Pancreas (tissue), 10 donors: ENCODE data around the gene U2AF2. TPM values are rescaled to one million over a fixed set of nuclear protein-coding genes. Genes with fewer than 3 reads are reported as not detected.

Source experiments
- ATAC-seq, 4 donors: fragments of 200-7000 bp; cut with Tn5 transposase; one replicate each; pipeline versions ENCODE4 v1.8.0 to v1.9.1; 2020; ENCODE audit warnings: mild to moderate bottlenecking in 4 of 4, moderate library complexity in 4 of 4
- DNase-seq, 6 donors: peaks; one replicate each; pipeline ENCODE4 v3.0.0-alpha.2; 2020
- FAIRE-seq: peaks from 2 replicates; lab custom pipeline; 2012; peaks lifted over from hg19 to GRCh38; lab: Jason Lieb, UNC
- H3K27ac ChIP-seq, 4 donors: fragments of 200-600 bp; sonication (generic); 1 replicate in 3 of 4; 2 replicates in 1 of 4; pipeline versions ENCODE4 v1.5.0 to v1.8.0; 2020
- H3K27me3 ChIP-seq, 4 donors: fragments of 200-600 bp; one replicate each; pipeline ENCODE4 v1.8.0; 2021
- H3K36me3 ChIP-seq, 3 donors: fragments of 200-600 bp; sonication (generic) in 1 of 3; one replicate each; pipeline versions ENCODE4 v1.5.0 to v1.8.0; 2020 to 2021
- H3K4me1 ChIP-seq, 3 donors: fragments of 200-600 bp; one replicate each; pipeline ENCODE4 v1.8.0; 2021
- H3K4me3 ChIP-seq, 4 donors: fragments of 200-600 bp; sonication (generic) in 2 of 4; one replicate each; pipeline versions ENCODE4 v1.5.0 to v1.8.0; 2020 to 2021
- H3K9me3 ChIP-seq, 4 donors: fragments of 200-600 bp; one replicate each; pipeline ENCODE4 v1.8.0; 2021
- CTCF ChIP-seq, 4 donors: fragments of 200-600 bp; sonication (generic) in 3 of 4; IDR thresholded peaks; one replicate each; pipeline versions ENCODE4 v1.5.0 to v1.8.0; 2021; ENCODE audit warnings: antibody characterized with exemption in 4 of 4
- WGBS, 2 donors: extraction: QIAGEN DNeasy Blood & Tissue Kit; methylation state at CpG; one replicate each; pipeline ENCODE4 v1.1.7; 2013; 5-methylcytosine and 5-hydroxymethylcytosine counted together
- intact Hi-C, 3 donors: fragments of 100-400 bp; cut with DNase I; formaldehyde crosslinking; loops; one replicate each; pipeline versions ENCODE4 v1.11.1 to v1.14.2; 2022
- polyA plus RNA-seq, 2 donors: library from polyadenylated mRNA; stranded (reverse); fragments of 200-250 nt; gene quantifications; one replicate each; pipeline ENCODE4 v1.2.3, GENCODE V29; 2013
- total RNA-seq, 6 donors: library from RNA; stranded (reverse); fragmentation: NEBNext Ultra II Directional in 4 of 6; extraction: Animal tissue kit (Norgen Biotek cat#: 25700) in 4 of 6; gene quantifications; one replicate each; pipeline versions ENCODE4 v1.2.1 to v1.2.4, GENCODE V29; 2021 to 2023
- donor health status: healthy with polysubstance abuse.
- donor health status: DM: no; HTN: no; CAD: no; lungs with moderate emphysema.
- donor health status: DM: no; HTN: no; CAD: no.
- donor health status: control.
- donor health status: control.
- donor health status: Bipolar disorder and iron deficiency.
- donor health status: DM: yes; HTN: yes; CAD: no.
- donor health status: DM: no; HTN: no; CAD: no.
- donor health status: DM: no; HTN: no; CAD: no.
- donor health status: DM: yes; HTN: yes; CAD: no.

Gene U2AF2
- total and polyA plus RNA-seq, 8 donors = 38.4 to 113 (median 62.4) TPM

GRCh38 chr19:55663846-55664536, 9.2 kb downstream of the U2AF2 start:
- no peaks in the 10 kb centered on the region for H3K27me3 ChIP-seq
- H3K4me1 ChIP-seq = no peaks in the 10 kb centered on the region
- ATAC-seq (no peak), FAIRE-seq (no peak), DNase-seq (peak in 1 of 6 donors; percentile 42)
- intact Hi-C loops = no loop called here
- H3K4me3 ChIP-seq = no peak overlapping the region
- H3K27ac ChIP-seq = no peak overlapping the region
- 87 to 91% methylated on average over 20 of the region's 20 CpGs for WGBS, 2 donors
- peaks cover 9 to 64% (median 35%) of the 10 kb centered on the region in 3 donors for H3K36me3 ChIP-seq
- H3K9me3 ChIP-seq = no peaks in the 10 kb centered on the region
- no peak for TF ChIP-seq CTCF (IDR thresholded peaks at IDR 0.05)

- no peak for FAIRE-seq
- no peak for ATAC-seq
- no peak for TF ChIP-seq CTCF (IDR thresholded peaks at IDR 0.05)
- no peaks in the 10 kb centered on the region for H3K27me3 ChIP-seq
- 83 to 85% methylated on average over 12 of the region's 12 CpGs for WGBS, 2 donors
- no peaks in the 10 kb centered on the region for H3K9me3 ChIP-seq
- no peak overlapping the region for H3K27ac ChIP-seq
- peaks cover 16 to 69% (median 35%) of the 10 kb centered on the region in 3 donors for H3K36me3 ChIP-seq
- no peak overlapping the region for H3K4me3 ChIP-seq
- peak in 1 of 6 donors; percentile 32 for DNase-seq
- intact Hi-C loops = no loop called here
- H3K4me1 ChIP-seq = no peaks in the 10 kb centered on the region
These were observed 11.6 kb downstream of the U2AF2 start for GRCh38 chr19:55666343-55667005.

- intact Hi-C loops = no loop called here
- Histone ChIP-seq H3K27me3 (no peaks in the 10 kb centered on the region), H3K4me3 (no peak overlapping the region), H3K4me1 (no peaks in the 10 kb centered on the region), H3K9me3 (no peaks in the 10 kb centered on the region), H3K36me3 (peaks cover 16 to 69% (median 35%) of the 10 kb centered on the region in 3 donors), H3K27ac (no peak overlapping the region)
- WGBS, 2 donors = 97 to 98% methylated on average over 4 of the region's 4 CpGs
- FAIRE-seq (no peak), ATAC-seq (no peak), DNase-seq (peak in 1 of 6 donors; percentile 44)
- no peak for TF ChIP-seq CTCF (IDR thresholded peaks at IDR 0.05)
These were observed 12.2 kb downstream of the U2AF2 start for GRCh38 chr19:55667006-55667381.

GRCh38 chr19:55667511-55667910, 12.7 kb downstream of the U2AF2 start:
- Histone ChIP-seq H3K4me1 (no peaks in the 10 kb centered on the region), H3K36me3 (peaks cover 16 to 67% (median 35%) of the 10 kb centered on the region in 3 donors), H3K27me3 (no peaks in the 10 kb centered on the region), H3K9me3 (no peaks in the 10 kb centered on the region), H3K4me3 (no peak overlapping the region), H3K27ac (no peak overlapping the region)
- FAIRE-seq (no peak), DNase-seq (peak in 1 of 6 donors; percentile 20), ATAC-seq (no peak)
- no peak for TF ChIP-seq CTCF (IDR thresholded peaks at IDR 0.05)
- intact Hi-C loops = no loop called here
- WGBS, 2 donors = 84 to 85% methylated on average over 12 of the region's 12 CpGs

GRCh38 chr19:55667958-55668357, 13.1 kb downstream of the U2AF2 start:
- TF ChIP-seq CTCF (IDR thresholded peaks at IDR 0.05) = no peak
- intact Hi-C loops = no loop called here
- DNase-seq (peak in 2 of 6 donors; percentile 42 to 51), ATAC-seq (peak; percentile 36 to 72 (median 50)), FAIRE-seq (no peak)
- no peak overlapping the region for H3K27ac ChIP-seq
- WGBS, 2 donors = 37 to 46% methylated on average over 11 of the region's 11 CpGs
- H3K4me1 ChIP-seq = no peaks in the 10 kb centered on the region
- peaks cover 14 to 62% (median 35%) of the 10 kb centered on the region in 3 donors for H3K36me3 ChIP-seq
- H3K4me3 ChIP-seq = no peak overlapping the region
- H3K9me3 ChIP-seq = no peaks in the 10 kb centered on the region
- H3K27me3 ChIP-seq = no peaks in the 10 kb centered on the region
